PC-9 (cell line): Measurements from ENCODE around the gene EIF4G1.

Source experiments
- CTCF ChIP-seq: fragments of 200-600 bp; sonication (generic); conservative IDR thresholded peaks from 2 replicates; pipeline ENCODE4 v1.6.1; 2017; ENCODE audit warnings: mixed run types, antibody characterized with exemption, mild to moderate bottlenecking, moderate library complexity
- EZH2 ChIP-seq: fragments of 200-600 bp; sonication (generic); IDR thresholded peaks from 2 replicates; pipeline ENCODE4 v1.8.0; 2017; ENCODE audit warnings: antibody characterized with exemption, low read depth

GRCh38 chr3:184335291-184335660 is 20.9 kb downstream of the EIF4G1 start:
- no peak for TF ChIP-seq CTCF
- TF ChIP-seq EZH2, result no peak
